Activated CD8-positive, alpha-beta T cell treated with anti-CD3 and anti-CD28 coated beads for 36 hours (primary cell): ENCODE data around the gene ANKRD34B. TPM values are rescaled to one million over a fixed set of nuclear protein-coding genes. Genes with fewer than 3 reads are reported as not detected.
A peak's percentile ranks its signal among the peaks of the same experiment; 100 is the strongest.

ENCODE experiments used
- ATAC-seq: fragments of 200-7000 bp; cut with Tn5 transposase; one replicate; pipeline ENCODE4 v1.10.0; 2021; ENCODE audit warnings: mild to moderate bottlenecking, moderate library complexity
- CTCF ChIA-PET: fragments of 350-600 bp; sonication (Branson Sonifier 250); formaldehyde crosslinking; loops from one replicate; lab custom pipeline; 2021; ENCODE audit warnings: antibody characterized with exemption; lab: Charles Lee
- POLR2A ChIA-PET: fragments of 350-600 bp; sonication (Branson Sonifier 250); formaldehyde crosslinking; loops from one replicate; lab custom pipeline; 2021; ENCODE audit warnings: antibody characterized with exemption; lab: Charles Lee
- DNase-seq: peaks from one replicate; pipeline ENCODE4 v3.0.0-alpha.2; 2020
- H3K27ac Mint-ChIP-seq: one replicate; pipeline ENCODE4 v1.8.0; 2021; ENCODE audit warnings: mild to moderate bottlenecking, mixed read lengths
- H3K27me3 Mint-ChIP-seq: one replicate; pipeline ENCODE4 v1.8.0; 2021; ENCODE audit warnings: mixed read lengths
- H3K36me3 Mint-ChIP-seq: one replicate; pipeline ENCODE4 v1.8.0; 2021; ENCODE audit warnings: low read depth, mixed read lengths
- H3K4me1 Mint-ChIP-seq: one replicate; pipeline ENCODE4 v1.8.0; 2021; ENCODE audit warnings: low read depth, mixed read lengths
- H3K4me3 Mint-ChIP-seq: one replicate; pipeline ENCODE4 v1.8.0; 2021; ENCODE audit warnings: mild to moderate bottlenecking, moderate library complexity, mixed read lengths
- H3K9me3 Mint-ChIP-seq: one replicate; pipeline ENCODE4 v1.8.0; 2021; ENCODE audit warnings: mixed read lengths
- CTCF ChIP-seq: fragments of 200-600 bp; IDR thresholded peaks from one replicate; pipeline ENCODE4 v1.8.0; 2022; ENCODE audit warnings: antibody characterized with exemption, mild to moderate bottlenecking
- intact Hi-C: fragments of 100-400 bp; cut with micrococcal nuclease; formaldehyde crosslinking; loops from one replicate; pipeline ENCODE4 v1.10.0; 2022
- total RNA-seq, 2 experiments: library from RNA; stranded (reverse); gene quantifications; one replicate each; pipeline ENCODE4 v1.2.3, GENCODE V29; 2021

The ANKRD34B gene
- total RNA-seq: not detected

- peaks cover 53% of the 10 kb centered on the region for H3K27me3 Mint-ChIP-seq
- intact Hi-C loops: no loop called here
Observed at GRCh38 chr5:80569961-80570786, at the start of gene ANKRD34B. ANKRD34B (minus strand) TSS chr5:80570280; CDS start chr5:80560019, 10,261 bp downstream.

GRCh38 chr5:80619086-80619485 lies 49.0 kb upstream of the ANKRD34B start:
- H3K36me3 Mint-ChIP-seq: peaks cover 16% of the 10 kb centered on the region
- no peak overlapping the region for H3K4me3 Mint-ChIP-seq
- H3K27ac Mint-ChIP-seq: no peak overlapping the region
- ChIA-PET POLR2A (no interaction called here), CTCF (no interaction called here)
- H3K4me1 Mint-ChIP-seq: no peaks in the 10 kb centered on the region
- TF ChIP-seq CTCF: no peak
- DNase-seq (no peak), ATAC-seq (no peak)
- no peaks in the 10 kb centered on the region for H3K9me3 Mint-ChIP-seq
- no peaks in the 10 kb centered on the region for H3K27me3 Mint-ChIP-seq
- intact Hi-C loops: no loop called here

More at GRCh38 chr5:80569961-80570786, at the start of gene ANKRD34B:
- TF ChIP-seq CTCF: no peak
- H3K9me3 Mint-ChIP-seq: no peaks in the 10 kb centered on the region
- no peaks in the 10 kb centered on the region for H3K36me3 Mint-ChIP-seq
- no peak within 1 kb of the TSS for H3K27ac Mint-ChIP-seq
- peak within 1 kb of the TSS; percentile 40 for H3K4me3 Mint-ChIP-seq
- ATAC-seq (peak; percentile 93), DNase-seq (peak; percentile 61)
- H3K4me1 Mint-ChIP-seq: peaks cover 2% of the 10 kb centered on the region
- ChIA-PET CTCF (interaction anchor here (0.7 to 1.0 kb wide), 2 partner anchors 83 to 89 kb away, joined by 3 read pairs; no protein-coding TSS in a partner anchor), POLR2A (no interaction called here)

- Mint-ChIP-seq H3K36me3 (peaks cover 18% of the 10 kb centered on the region), H3K4me1 (no peaks in the 10 kb centered on the region), H3K4me3 (no peak overlapping the region), H3K9me3 (no peaks in the 10 kb centered on the region), H3K27ac (no peak overlapping the region), H3K27me3 (no peaks in the 10 kb centered on the region)
- no peak for ATAC-seq
- DNase-seq: no peak
- TF ChIP-seq CTCF: no peak
- CTCF ChIA-PET: no interaction called here
- POLR2A ChIA-PET: no interaction called here
- intact Hi-C loops: no loop called here
Observed at GRCh38 chr5:80618438-80618837, 48.4 kb upstream of the ANKRD34B start.

- ChIA-PET CTCF (no interaction called here), POLR2A (no interaction called here)
- TF ChIP-seq CTCF: no peak
- no peak for DNase-seq
- H3K4me3 Mint-ChIP-seq: no peak overlapping the region
- intact Hi-C loops: no loop called here
- H3K27ac Mint-ChIP-seq: no peak overlapping the region
- no peaks in the 10 kb centered on the region for H3K4me1 Mint-ChIP-seq
- no peak for ATAC-seq
- peaks cover 8% of the 10 kb centered on the region for H3K36me3 Mint-ChIP-seq
- H3K9me3 Mint-ChIP-seq: peaks cover 1% of the 10 kb centered on the region
- H3K27me3 Mint-ChIP-seq: no peaks in the 10 kb centered on the region
Observed at GRCh38 chr5:80615266-80615914, 45.3 kb upstream of the ANKRD34B start.

GRCh38 chr5:80609692-80610091 lies 39.6 kb upstream of the ANKRD34B start:
- Mint-ChIP-seq H3K36me3 (peaks cover 5% of the 10 kb centered on the region), H3K4me1 (no peaks in the 10 kb centered on the region), H3K9me3 (peaks cover 8% of the 10 kb centered on the region), H3K27me3 (no peaks in the 10 kb centered on the region), H3K27ac (no peak overlapping the region), H3K4me3 (no peak overlapping the region)
- intact Hi-C loops: no loop called here
- ChIA-PET CTCF (no interaction called here), POLR2A (no interaction called here)
- DNase-seq (no peak), ATAC-seq (no peak)
- no peak for TF ChIP-seq CTCF
